HG03520 (cell line): ENCODE results near the gene CSRP1.

ENCODE experiments used
- ATAC-seq: cut with Tn5 transposase; IDR thresholded peaks from one replicate; pipeline ENCODE4 v1.9.1; 2021; ENCODE audit warnings: mild to moderate bottlenecking, moderate library complexity; ENCODE audit not compliant: unreplicated experiment

The CSRP1 gene

DNA sequence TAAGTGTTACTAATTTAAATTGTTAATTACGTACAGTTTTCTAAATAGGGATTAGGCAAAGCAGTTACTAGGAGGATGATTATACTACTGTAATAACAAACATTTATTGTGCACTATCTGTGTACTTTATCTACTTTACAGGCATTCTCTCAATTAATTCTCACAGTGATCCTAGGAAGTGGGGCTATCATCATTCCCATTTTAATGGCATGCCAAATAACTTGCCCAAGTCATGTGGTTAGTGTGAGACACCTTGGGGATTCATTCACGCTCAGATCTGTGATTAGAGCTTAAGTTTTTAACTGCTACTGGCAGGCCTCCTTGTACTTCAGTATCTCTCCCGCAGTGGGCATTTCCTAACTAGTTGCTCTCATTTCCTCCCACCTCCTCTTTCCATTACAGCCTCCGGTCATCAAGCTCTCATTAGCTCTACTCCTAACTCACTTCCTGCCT, 49.4 kb downstream of the CSRP1 start:
- no peak for ATAC-seq

DNA sequence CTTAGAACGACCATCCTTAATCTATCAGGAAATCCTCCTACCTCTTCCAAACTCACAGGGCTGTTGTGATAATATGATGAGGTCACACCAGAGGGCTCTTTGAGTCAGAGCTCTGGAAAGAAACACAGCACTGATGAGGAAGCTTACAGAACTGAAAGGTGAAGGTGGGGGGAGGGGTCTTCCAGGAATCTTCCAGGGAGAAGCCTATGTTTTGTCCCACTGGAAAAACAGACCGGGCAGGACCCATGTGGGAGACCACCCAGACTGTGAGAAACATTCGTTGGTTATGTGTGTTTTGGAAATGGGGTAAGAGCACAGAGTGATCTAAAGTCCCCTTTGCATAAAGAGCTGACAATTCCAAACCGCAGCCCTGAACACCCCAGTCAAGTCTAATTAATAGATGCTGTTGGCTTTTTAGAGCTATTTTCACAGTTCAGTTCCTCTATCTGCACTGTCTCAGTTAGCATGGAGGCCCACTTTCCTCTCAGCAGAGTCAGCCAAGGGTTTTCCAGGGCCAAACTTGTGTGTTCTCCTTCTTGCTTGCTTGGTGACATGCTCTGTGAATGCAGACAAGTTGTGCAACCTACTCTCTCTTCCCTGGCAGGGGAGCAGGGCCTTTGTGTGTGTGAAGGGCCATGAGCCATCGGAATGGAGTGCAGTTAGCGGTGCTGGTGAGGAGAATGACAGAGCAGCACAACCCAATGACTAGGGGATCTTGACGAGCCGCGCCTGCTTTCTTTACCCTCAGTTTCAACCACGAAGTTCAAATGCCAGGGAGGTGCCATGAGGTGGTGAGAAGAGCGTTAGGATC, 50.2 kb downstream of the CSRP1 start:
- no peak for ATAC-seq

DNA sequence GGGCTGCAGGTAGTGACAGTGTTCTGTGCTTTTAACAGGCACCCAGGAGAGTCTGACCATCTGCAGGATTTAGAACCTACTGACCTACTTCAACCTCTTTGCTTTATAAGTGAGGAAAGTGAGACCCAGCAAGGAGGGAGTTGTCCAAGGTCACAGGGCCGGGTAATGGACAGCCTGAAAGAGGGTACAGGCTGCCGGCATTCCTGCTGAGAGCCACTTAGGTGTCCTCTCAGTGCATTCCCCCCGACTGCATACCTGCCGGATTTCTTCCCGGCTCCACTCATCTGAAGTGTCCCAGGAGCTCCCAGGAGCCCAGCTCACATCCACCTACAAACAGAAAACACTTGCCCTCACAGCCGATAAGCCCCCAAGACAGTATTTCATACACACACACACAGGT, 51.8 kb downstream of the CSRP1 start:
- ATAC-seq = no peak

DNA sequence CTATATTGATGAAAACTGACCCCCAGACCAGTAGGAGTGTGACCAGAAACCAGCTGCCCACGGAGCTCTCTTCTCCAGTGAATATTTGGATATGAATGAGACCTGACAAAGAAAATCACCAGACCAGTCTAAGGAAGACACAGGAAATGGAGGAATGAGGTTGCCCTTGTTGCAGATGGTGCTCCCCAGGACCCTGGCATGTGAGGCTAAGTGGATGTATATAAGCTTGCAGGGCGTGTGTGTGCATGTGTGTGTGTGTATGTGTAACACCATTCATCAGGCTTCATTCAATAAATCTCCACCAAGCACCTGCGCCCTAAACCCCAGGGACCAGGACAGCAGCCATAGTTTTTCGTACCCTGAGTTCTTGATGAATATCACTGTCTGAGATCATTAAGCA, 52.3 kb downstream of the CSRP1 start:
- ATAC-seq = no peak

DNA sequence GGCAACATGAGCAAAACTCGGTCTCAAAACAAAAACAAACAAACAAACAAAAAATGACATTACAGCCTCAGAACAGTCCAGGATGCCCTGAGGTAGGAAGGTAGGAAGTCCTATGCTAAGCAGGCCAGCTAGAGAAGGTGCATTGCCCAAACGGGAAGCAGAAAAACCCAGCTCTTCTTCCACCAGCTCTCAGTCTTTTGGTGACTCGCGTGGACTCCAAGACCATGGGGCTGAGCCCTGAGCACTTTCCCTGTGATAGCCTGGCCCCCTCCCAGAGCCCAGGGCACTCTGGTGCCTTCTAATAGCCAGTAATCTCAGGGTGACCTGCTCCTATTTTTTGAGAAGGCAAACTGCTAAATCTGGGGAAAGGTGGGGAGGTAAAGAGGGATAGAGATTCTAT, 54.1 kb downstream of the CSRP1 start:
- no peak for ATAC-seq

DNA sequence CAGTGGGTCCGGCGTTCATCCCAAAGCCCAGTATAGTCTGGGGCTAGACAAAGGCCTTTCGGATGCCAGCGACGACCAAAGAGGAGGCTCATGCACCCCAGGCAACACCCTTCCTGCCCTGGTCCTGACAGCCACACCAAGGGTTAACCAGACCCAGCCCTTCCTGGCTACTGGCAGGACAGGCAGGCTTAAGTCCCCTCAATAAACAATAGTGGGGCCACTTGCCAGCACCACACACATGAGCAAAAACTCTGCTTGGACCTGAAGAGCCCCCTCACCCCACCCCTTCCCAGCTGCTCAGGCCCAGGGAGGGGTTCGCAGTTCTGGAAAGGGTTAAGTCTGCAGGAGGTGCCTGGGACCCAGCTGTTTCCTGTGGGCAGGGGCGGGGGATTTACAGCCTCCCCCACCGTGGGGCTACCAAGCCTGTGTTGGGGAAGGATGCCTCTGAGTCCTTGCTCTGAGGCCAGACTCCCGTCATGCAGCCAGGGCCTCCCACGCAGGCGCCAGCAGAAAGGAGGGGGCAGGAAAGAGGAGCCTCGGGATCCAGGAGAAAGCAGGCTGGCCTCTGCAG, 56.1 kb downstream of the CSRP1 start:
- no peak for ATAC-seq

DNA sequence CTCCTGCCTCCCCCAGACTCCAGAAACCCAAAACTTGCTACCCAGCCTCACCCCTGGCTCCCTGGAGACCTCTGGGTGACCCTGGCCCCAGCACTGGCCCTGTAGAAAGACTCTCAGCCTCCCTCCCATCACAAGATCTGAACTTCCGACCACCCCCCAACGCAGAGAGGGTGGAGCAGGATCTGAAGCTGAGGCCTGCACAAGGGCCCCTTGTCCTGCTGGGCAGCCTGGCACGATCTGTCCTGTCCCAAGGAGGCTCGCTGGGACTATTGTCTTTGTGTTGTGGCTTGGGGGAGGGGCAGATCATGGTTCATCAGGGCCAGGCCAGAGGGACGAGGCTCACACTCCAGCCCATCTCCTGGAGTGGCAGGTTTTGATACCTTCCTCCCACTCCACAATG, 57.9 kb downstream of the CSRP1 start:
- no peak for ATAC-seq

DNA sequence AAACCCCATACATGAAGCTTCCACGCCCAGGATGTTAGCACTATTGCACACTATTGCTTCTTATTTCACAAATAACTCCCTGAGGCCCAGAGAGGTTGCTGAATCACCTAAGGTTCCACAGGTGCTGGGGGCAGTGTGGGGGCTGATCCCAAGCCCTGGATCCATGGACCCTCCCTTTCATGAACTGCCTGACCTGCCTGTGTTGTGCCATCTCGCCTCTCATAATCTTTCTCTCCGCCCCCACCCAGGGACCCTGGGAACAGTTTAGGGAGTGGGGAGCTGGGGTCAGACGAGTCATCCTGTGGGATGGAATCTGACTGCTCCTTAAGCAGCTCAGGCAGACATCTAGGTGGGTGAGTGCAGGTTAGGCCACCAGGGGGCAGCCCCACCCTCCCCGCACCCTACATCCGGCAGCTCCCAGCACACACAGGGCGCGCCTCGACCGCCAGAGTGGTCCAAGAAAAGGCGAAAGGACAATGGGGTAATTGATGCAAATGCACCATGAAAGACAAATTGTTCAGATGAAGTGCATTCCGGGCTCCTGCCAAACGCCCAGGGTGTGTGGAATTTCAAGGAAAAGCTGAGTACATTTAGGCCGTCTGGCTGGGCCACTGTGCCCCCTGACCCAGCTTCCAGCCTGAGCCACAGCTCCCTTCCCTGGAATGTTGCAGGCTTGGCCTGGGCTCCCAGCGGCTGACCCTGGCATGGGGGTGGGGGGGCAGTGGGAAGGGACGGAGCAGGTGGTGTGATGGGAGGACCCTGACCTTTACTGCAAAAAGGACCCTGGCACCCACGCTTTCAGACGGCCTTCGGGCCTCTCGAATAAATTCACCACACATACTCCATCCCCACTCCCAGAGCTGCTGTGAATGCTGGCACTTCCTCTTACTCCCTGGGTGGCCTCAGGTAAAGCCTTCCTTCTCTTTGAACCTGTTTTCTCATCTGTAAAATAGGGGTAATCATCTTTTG, 58.7 kb downstream of the CSRP1 start:
- ATAC-seq = peak; percentile 58

DNA sequence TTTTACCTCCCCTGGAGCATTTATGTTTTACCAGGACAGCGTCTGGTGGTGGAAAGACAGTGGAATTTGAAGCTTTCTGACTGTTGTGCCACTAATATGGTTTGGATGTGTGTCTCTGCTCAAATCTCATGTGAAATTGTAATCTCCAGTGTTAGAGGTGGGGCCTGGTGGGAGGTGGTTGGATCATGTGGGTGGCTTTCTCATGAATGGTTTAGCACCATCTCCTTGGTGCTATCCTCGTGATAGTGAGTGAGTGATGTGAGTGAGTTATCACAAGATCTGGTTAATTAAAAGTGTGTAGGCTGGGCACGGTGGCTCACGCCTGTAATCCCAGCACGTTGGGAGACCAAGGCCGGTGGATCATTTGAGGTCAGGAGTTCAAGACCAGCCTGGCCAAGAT, 61.6 kb downstream of the CSRP1 start:
- ATAC-seq = no peak

DNA sequence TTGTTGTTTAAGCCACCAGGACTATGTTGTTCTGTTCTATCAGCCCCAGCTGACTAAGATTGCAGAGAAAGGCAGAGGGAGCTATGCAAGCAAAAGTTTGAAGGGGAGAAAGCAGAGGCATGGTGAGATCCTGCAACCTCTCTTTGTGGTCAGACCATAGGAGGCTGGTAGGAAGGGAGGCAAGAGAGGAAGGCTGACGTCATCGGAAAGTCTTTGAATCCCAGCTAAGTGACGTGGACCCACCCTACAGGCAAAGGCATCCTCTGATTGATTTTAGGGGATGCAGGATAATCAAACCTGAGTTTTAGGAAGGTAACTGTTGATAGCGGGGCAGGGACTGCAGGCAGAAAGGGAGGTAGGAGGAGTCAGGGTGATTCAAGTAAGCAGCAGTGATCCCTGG, 62.1 kb downstream of the CSRP1 start:
- no peak for ATAC-seq

DNA sequence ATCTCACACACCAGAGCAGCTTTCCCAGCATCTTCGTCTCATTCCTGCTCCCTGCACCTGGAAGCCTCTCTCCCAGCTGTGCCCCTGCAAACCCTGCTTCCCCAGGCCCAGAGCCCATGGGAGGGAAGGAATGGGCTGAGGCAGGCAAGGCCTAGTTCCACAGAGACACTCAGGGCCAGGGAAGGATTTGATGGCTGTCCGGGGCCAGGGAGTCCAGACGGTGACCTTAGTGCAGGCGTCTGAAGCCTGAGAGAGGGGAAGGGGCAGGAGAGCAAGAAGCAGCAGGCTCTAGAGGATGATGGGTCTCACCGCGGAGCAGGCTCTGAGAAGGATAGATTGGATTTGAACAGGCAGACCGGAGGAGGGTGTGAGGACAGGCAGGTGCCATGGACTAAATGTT, 63.2 kb downstream of the CSRP1 start:
- no peak for ATAC-seq

DNA sequence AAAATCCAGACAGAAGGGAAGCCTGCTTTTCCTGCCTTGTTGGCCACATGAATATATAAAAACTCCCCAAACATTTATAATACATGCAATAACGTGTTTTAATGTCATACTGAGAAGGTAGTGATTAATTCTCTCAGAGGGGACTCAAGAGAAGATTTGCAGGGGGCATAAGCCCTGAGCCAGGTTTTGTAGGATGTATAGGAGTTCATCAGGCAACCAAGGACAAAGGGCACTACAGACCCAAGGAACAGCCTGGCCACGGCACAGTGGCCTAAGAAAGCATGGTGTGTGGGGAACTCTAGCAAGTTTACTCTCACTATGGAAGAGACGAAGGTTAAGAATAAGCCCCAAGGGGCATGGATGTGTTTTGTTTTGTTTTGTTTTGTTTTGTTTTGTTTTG, 70.0 kb downstream of the CSRP1 start:
- no peak for ATAC-seq

DNA sequence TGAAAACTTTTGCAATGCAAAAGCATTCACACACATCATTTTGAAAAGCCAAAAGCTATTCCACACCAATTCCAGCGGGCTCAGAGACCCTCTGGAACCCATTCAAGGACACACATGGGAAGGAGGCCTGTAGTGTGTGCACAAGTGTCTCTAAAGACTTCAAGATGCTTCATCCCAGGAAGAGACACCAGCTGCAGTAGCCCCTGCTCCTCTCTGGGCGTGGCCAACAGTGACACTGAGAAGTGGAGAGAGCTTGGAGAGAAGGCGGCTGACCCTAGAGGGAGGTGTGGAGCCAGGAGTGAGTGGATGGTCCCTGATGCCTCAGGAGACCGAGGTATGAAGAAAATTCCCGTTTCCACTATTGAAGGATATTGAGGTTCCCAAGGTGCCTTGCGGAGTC, 70.5 kb downstream of the CSRP1 start:
- ATAC-seq = no peak

DNA sequence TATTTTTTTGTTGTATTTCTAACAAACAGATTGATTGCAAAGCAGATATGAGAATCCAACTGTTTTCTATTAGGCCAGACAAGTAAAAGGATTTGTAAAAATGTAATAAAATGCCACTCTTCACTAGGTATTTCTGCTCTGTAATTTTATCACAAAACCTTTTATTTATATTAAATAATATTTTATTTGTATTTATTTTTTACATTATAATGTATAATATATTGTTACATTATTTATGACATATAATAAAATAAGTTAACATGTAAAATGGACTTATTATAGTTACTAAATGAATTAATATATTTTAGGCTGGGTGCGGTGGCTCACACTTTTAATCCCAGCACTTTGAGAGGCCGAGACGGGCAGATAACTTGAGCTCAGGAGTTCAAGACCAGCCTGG, 72.7 kb downstream of the CSRP1 start:
- ATAC-seq = no peak

DNA sequence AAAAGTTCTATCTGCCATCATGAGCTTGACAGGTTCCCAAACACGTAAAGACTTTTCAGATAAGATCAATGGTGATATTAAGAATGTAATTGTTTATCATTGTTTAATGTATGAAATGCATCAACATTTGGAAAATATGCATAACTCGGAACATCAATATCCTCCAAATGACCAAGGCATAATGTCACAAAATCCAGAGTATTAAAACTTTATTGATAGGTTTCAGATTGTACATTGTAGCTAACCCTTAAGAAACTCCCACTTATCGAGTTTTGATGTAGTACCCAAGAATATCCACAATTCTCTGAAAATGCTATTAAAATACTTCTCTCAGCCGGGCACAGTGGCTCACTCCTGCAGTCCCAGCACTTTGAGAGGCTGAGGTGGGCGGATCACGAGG, 73.3 kb downstream of the CSRP1 start:
- ATAC-seq = no peak
